ENCODE results near the gene UGT2B10. TPM values are rescaled to one million over a fixed set of nuclear protein-coding genes. Genes with fewer than 3 reads are reported as not detected.

The UGT2B10 gene
- total and polyA plus RNA-seq, 2 experiments from 2014 or later = 2.6 to 31.0 TPM

DNA sequence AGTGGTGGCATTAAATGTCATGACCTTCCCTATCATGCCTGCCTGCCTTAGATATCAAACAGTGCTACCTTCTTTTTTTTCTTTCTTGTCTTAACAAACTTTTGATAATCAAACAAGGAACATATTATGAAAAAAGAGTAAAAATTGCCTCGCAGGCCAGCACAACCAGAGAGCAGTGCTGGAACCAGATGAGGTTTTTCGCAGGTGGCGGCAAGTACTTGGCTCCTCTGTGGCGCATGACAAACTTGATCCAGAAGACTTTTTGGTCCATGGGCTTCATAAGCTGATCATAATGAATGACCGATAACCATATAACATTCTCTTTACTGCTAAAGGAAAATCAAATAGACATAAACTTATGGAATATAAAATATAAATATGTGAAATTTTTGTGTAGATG is 61.8 kb downstream of the UGT2B10 start:
- H4K20me1 ChIP-seq (ENCODE audit: insufficient read depth, poor library complexity, severe bottlenecking) = no peaks in the 10 kb centered on the region
- no peak overlapping the region for H3K27ac ChIP-seq
- no peak overlapping the region for H3K4me2 ChIP-seq
- no peak for TF ChIP-seq EZH2phosphoT487 (IDR thresholded peaks at IDR 0.05; ENCODE audit: low read depth, severe bottlenecking, unreplicated experiment)
- TF ChIP-seq, protein P1, sequence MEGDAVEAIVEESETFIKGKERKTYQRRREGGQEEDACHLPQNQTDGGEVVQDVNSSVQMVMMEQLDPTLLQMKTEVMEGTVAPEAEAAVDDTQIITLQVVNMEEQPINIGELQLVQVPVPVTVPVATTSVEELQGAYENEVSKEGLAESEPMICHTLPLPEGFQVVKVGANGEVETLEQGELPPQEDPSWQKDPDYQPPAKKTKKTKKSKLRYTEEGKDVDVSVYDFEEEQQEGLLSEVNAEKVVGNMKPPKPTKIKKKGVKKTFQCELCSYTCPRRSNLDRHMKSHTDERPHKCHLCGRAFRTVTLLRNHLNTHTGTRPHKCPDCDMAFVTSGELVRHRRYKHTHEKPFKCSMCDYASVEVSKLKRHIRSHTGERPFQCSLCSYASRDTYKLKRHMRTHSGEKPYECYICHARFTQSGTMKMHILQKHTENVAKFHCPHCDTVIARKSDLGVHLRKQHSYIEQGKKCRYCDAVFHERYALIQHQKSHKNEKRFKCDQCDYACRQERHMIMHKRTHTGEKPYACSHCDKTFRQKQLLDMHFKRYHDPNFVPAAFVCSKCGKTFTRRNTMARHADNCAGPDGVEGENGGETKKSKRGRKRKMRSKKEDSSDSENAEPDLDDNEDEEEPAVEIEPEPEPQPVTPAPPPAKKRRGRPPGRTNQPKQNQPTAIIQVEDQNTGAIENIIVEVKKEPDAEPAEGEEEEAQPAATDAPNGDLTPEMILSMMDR (IDR thresholded peaks at IDR 0.05; ENCODE audit: poor library complexity) = no peak
- TF ChIP-seq EZH2 (IDR thresholded peaks at IDR 0.05; ENCODE audit: borderline replicate concordance) = no peak
- no peak for DNase-seq (ENCODE audit: low spot score)
- no peaks in the 10 kb centered on the region for H3K9me3 ChIP-seq (ENCODE audit: low read depth)
- H2AFZ ChIP-seq = no peak overlapping the region
- H3K9me2 ChIP-seq (replicated peaks; ENCODE audit: insufficient read depth) = no peaks in the 10 kb centered on the region
- H3K36me3 ChIP-seq (replicated peaks; ENCODE audit: insufficient read depth, low read depth) = no peaks in the 10 kb centered on the region
- no peaks in the 10 kb centered on the region for H3K27me3 ChIP-seq
- H3K4me1 ChIP-seq (ENCODE audit: insufficient read depth) = peaks cover 8% of the 10 kb centered on the region
- H3K79me2 ChIP-seq = no peaks in the 10 kb centered on the region
- no peak overlapping the region for H3K4me3 ChIP-seq
- 97% methylated on average over 5 of the region's 5 CpGs for WGBS (ENCODE audit: low lambda C conversion rate, missing lambda C conversion rate)

DNA sequence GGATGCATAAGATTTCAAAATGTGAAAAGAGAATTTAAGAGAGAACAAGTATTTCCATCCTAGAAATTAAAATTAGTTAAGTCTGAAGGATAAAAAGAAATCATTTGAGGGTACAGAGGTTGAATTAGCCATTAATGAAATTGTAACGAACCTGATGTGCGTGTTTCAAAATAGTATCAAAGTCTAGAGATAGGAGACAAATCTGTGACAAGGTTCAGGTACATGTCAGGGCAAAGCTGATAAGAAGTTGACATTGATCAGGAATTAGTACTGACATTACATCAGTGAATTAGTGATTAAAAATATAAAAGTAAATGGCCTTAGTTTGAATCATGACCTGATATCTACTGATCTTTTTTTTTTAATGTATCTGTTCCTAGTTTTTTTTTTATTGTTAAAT is 62.3 kb downstream of the UGT2B10 start:
- Histone ChIP-seq H4K20me1 (ENCODE audit: insufficient read depth, poor library complexity, severe bottlenecking) (no peaks in the 10 kb centered on the region), H3K4me1 (ENCODE audit: insufficient read depth) (peaks cover 7% of the 10 kb centered on the region), H3K27ac (no peak overlapping the region), H3K36me3 (replicated peaks; ENCODE audit: insufficient read depth, low read depth) (no peaks in the 10 kb centered on the region), H3K27me3 (no peaks in the 10 kb centered on the region), H3K79me2 (no peaks in the 10 kb centered on the region), H3K9me3 (ENCODE audit: low read depth) (no peaks in the 10 kb centered on the region), H3K4me2 (no peak overlapping the region), H3K9me2 (replicated peaks; ENCODE audit: insufficient read depth) (no peaks in the 10 kb centered on the region), H3K4me3 (no peak overlapping the region), H2AFZ (no peak overlapping the region)
- TF ChIP-seq EZH2 (IDR thresholded peaks at IDR 0.05; ENCODE audit: borderline replicate concordance) (no peak), EZH2phosphoT487 (IDR thresholded peaks at IDR 0.05; ENCODE audit: low read depth, severe bottlenecking, unreplicated experiment) (no peak)
- TF ChIP-seq, protein P1 (IDR thresholded peaks at IDR 0.05; ENCODE audit: poor library complexity) = no peak
- 63% methylated on average over 2 of the region's 2 CpGs for WGBS (ENCODE audit: low lambda C conversion rate, missing lambda C conversion rate)
- no peak for DNase-seq (ENCODE audit: low spot score)

Small RNA genes lying within 50 kb of the gene (small RNA-seq; reads per million reads assigned to genes)
- gene AC021146.4 = not detected
- not detected for gene AC021146.9

Other genes starting within 250 kb of the UGT2B10 start
- 23.6 and 26.7 TPM in 2 replicates for gene UGT2B17, start 239.7 kb upstream of the UGT2B10 start, total RNA-seq
- 4.4 and 4.8 TPM in 2 replicates for gene UGT2B17, start 239.7 kb upstream of the UGT2B10 start, polyA plus RNA-seq
- gene UGT2B15, start 145.3 kb upstream of the UGT2B10 start, total RNA-seq = 103 and 119 TPM in 2 replicates
- 35.7 and 41.0 TPM in 2 replicates for gene UGT2B15, start 145.3 kb upstream of the UGT2B10 start, polyA plus RNA-seq
- 112 and 126 TPM in 2 replicates for gene UGT2A3, start 135.8 kb downstream of the UGT2B10 start, total RNA-seq
- gene UGT2A3, start 135.8 kb downstream of the UGT2B10 start, polyA plus RNA-seq = 30.3 and 30.4 TPM in 2 replicates

Measured in hepatocyte (in vitro differentiated cells).